ENCODE data around the gene SFXN3. TPM values are rescaled to one million over a fixed set of nuclear protein-coding genes. Genes with fewer than 3 reads are reported as not detected.
A peak's percentile ranks its signal among the peaks of the same experiment; 100 is the strongest.

The SFXN3 gene
- total RNA-seq, 1 donor from 2014 or later, result 0.09 TPM

GRCh38 chr10:101015582-101015973 lies 15.5 kb upstream of the SFXN3 start:
- no peaks in the 10 kb centered on the region for H3K79me2 ChIP-seq (ENCODE audit: low read depth)
- no peak for DNase-seq (ENCODE audit: low spot score)
- TF ChIP-seq CTCF (IDR thresholded peaks at IDR 0.05) (no peak), EZH2 (IDR thresholded peaks at IDR 0.05) (no peak), EZH2phosphoT487 (IDR thresholded peaks at IDR 0.05) (no peak)
- H3K27ac Mint-ChIP-seq, result no peak overlapping the region
- H3K9me3 Mint-ChIP-seq, result no peaks in the 10 kb centered on the region
- H3K9me3 ChIP-seq (ENCODE audit: low read depth), result no peaks in the 10 kb centered on the region
- H3F3A ChIP-seq (ENCODE audit: low read depth), result peaks cover 20% of the 10 kb centered on the region
- no peak overlapping the region for H3K9ac ChIP-seq
- peaks cover 63% of the 10 kb centered on the region for H3K27me3 ChIP-seq
- no peak overlapping the region for H2AFZ ChIP-seq (replicated peaks)
- no peaks in the 10 kb centered on the region for H4K20me1 ChIP-seq (ENCODE audit: low read depth)
- H3K4me1 ChIP-seq, result peaks cover 16% of the 10 kb centered on the region
- H3K36me3 Mint-ChIP-seq, result no peaks in the 10 kb centered on the region
- no peak overlapping the region for H3K4me2 ChIP-seq
- no peaks in the 10 kb centered on the region for H3K36me3 ChIP-seq
- peaks cover 31% of the 10 kb centered on the region for H3K27me3 Mint-ChIP-seq (ENCODE audit: insufficient read depth, low read depth)
- H3K4me3 ChIP-seq, result no peak overlapping the region
- H3K4me1 Mint-ChIP-seq, result peaks cover 41% of the 10 kb centered on the region
- no peak overlapping the region for H3K4me3 Mint-ChIP-seq
- no peak overlapping the region for H3K27ac ChIP-seq

GRCh38 chr10:101016814-101017213 lies 14.2 kb upstream of the SFXN3 start:
- Histone ChIP-seq H4K20me1 (ENCODE audit: low read depth) (no peaks in the 10 kb centered on the region), H3K4me1 (peaks cover 12% of the 10 kb centered on the region), H2AFZ (replicated peaks) (no peak overlapping the region), H3K9ac (no peak overlapping the region), H3K4me3 (no peak overlapping the region), H3F3A (ENCODE audit: low read depth) (peaks cover 15% of the 10 kb centered on the region), H3K9me3 (ENCODE audit: low read depth) (no peaks in the 10 kb centered on the region), H3K36me3 (no peaks in the 10 kb centered on the region), H3K27me3 (peaks cover 71% of the 10 kb centered on the region), H3K79me2 (ENCODE audit: low read depth) (no peaks in the 10 kb centered on the region), H3K4me2 (no peak overlapping the region), H3K27ac (no peak overlapping the region)
- peaks cover 33% of the 10 kb centered on the region for H3K27me3 Mint-ChIP-seq (ENCODE audit: insufficient read depth, low read depth)
- H3K36me3 Mint-ChIP-seq, result no peaks in the 10 kb centered on the region
- no peak overlapping the region for H3K27ac Mint-ChIP-seq
- no peak for DNase-seq (ENCODE audit: low spot score)
- no peaks in the 10 kb centered on the region for H3K9me3 Mint-ChIP-seq
- TF ChIP-seq CTCF (IDR thresholded peaks at IDR 0.05) (no peak), EZH2phosphoT487 (IDR thresholded peaks at IDR 0.05) (no peak), EZH2 (IDR thresholded peaks at IDR 0.05) (no peak)
- H3K4me3 Mint-ChIP-seq, result no peak overlapping the region
- peaks cover 37% of the 10 kb centered on the region for H3K4me1 Mint-ChIP-seq

- H3K36me3 Mint-ChIP-seq, result no peaks in the 10 kb centered on the region
- H3K9me3 Mint-ChIP-seq, result no peaks in the 10 kb centered on the region
- Histone ChIP-seq H4K20me1 (ENCODE audit: low read depth) (no peaks in the 10 kb centered on the region), H3K27ac (no peak overlapping the region), H3K4me3 (peak overlapping the region; percentile 26), H3K4me1 (peaks cover 9% of the 10 kb centered on the region), H3K4me2 (peak overlapping the region; percentile 62), H3K27me3 (peaks cover 71% of the 10 kb centered on the region), H3K36me3 (no peaks in the 10 kb centered on the region), H3K79me2 (ENCODE audit: low read depth) (no peaks in the 10 kb centered on the region), H2AFZ (replicated peaks) (peak overlapping the region; percentile 30), H3K9ac (no peak overlapping the region), H3K9me3 (ENCODE audit: low read depth) (no peaks in the 10 kb centered on the region), H3F3A (ENCODE audit: low read depth) (peaks cover 8% of the 10 kb centered on the region)
- peaks cover 33% of the 10 kb centered on the region for H3K27me3 Mint-ChIP-seq (ENCODE audit: insufficient read depth, low read depth)
- H3K27ac Mint-ChIP-seq, result no peak overlapping the region
- no peak overlapping the region for H3K4me3 Mint-ChIP-seq
- peak; percentile 49 for DNase-seq (ENCODE audit: low spot score)
- peaks cover 32% of the 10 kb centered on the region for H3K4me1 Mint-ChIP-seq
- TF ChIP-seq EZH2 (IDR thresholded peaks at IDR 0.05) (peak; percentile 82), EZH2phosphoT487 (IDR thresholded peaks at IDR 0.05) (peak; percentile 70), CTCF (IDR thresholded peaks at IDR 0.05) (no peak)
Measured at GRCh38 chr10:101018118-101018599, 12.9 kb upstream of the SFXN3 start.
